Naive thymus-derived CD4-positive, alpha-beta T cell (primary cell): Measurements from ENCODE around the gene LRRC19. TPM values are rescaled to one million over a fixed set of nuclear protein-coding genes. Genes with fewer than 3 reads are reported as not detected.

Experiments used
- ATAC-seq: fragments of 150-1000 bp; cut with Tn5 transposase; 2 replicates; pipeline ENCODE4 v1.10.0; 2021; ENCODE audit warnings: mild to moderate bottlenecking, moderate library complexity
- CTCF ChIA-PET: fragments of 350-600 bp; sonication (Branson Sonifier 250); formaldehyde crosslinking; loops from one replicate; lab custom pipeline; 2021; ENCODE audit warnings: antibody characterized with exemption; lab: Charles Lee
- POLR2A ChIA-PET: fragments of 350-600 bp; sonication (Branson Sonifier 250); formaldehyde crosslinking; loops from one replicate; lab custom pipeline; 2021; ENCODE audit warnings: antibody characterized with exemption, inconsistent platforms; lab: Charles Lee
- DNase-seq, 9 donors: peaks; one replicate each; pipeline versions ENCODE4 v3.0.0 to v3.0.0-alpha.2; 2020 to 2022; ENCODE audit warnings: mixed read lengths in 1 of 9
- H3K27ac ChIP-seq: one replicate; pipeline ENCODE4 v1.7.0; 2013; ENCODE audit warnings: mild to moderate bottlenecking, low read depth, low read length, moderate library complexity
- H3K27me3 ChIP-seq, 2 donors: one replicate each; pipeline ENCODE4 v1.7.0; 2013; ENCODE audit warnings: low read length in 2 of 2, mild to moderate bottlenecking in 2 of 2, moderate library complexity in 2 of 2; ENCODE audit not compliant: control insufficient read depth in 2 of 2, insufficient read depth in 2 of 2
- H3K36me3 ChIP-seq, 3 experiments: 1 replicate in 2 of 3; 2 replicates in 1 of 3; pipeline ENCODE4 v1.7.0; 2013; ENCODE audit warnings: low read length in 3 of 3, mild to moderate bottlenecking in 3 of 3, moderate library complexity in 1 of 3; ENCODE audit not compliant: insufficient read depth in 3 of 3, control insufficient read depth in 2 of 3
- H3K4me1 ChIP-seq, 2 donors: one replicate each; pipeline ENCODE4 v1.7.0; 2013; ENCODE audit warnings: low read length in 2 of 2, mild to moderate bottlenecking in 2 of 2, moderate library complexity in 1 of 2; ENCODE audit not compliant: control insufficient read depth in 2 of 2, insufficient read depth in 2 of 2
- H3K4me3 ChIP-seq: 2 replicates; pipeline ENCODE4 v1.7.0; 2013; ENCODE audit warnings: mild to moderate bottlenecking, low read length
- H3K9me3 ChIP-seq, 3 experiments: 1 replicate in 2 of 3; 2 replicates in 1 of 3; pipeline ENCODE4 v1.7.0; 2013; ENCODE audit warnings: low read length in 3 of 3; ENCODE audit not compliant: control insufficient read depth in 2 of 3
- H3K27ac Mint-ChIP-seq, 9 donors: one replicate each; pipeline ENCODE4 v1.8.0; 2020 to 2022; ENCODE audit warnings: mixed read lengths in 9 of 9, mild to moderate bottlenecking in 8 of 9, moderate library complexity in 5 of 9, inconsistent platforms in 2 of 9
- H3K27me3 Mint-ChIP-seq, 5 donors: one replicate each; pipeline ENCODE4 v1.8.0; 2021 to 2022; ENCODE audit warnings: mixed read lengths in 5 of 5, mild to moderate bottlenecking in 1 of 5
- H3K36me3 Mint-ChIP-seq, 5 donors: one replicate each; pipeline ENCODE4 v1.8.0; 2020 to 2022; ENCODE audit warnings: mixed read lengths in 5 of 5, mild to moderate bottlenecking in 3 of 5, inconsistent platforms in 1 of 5
- H3K4me1 Mint-ChIP-seq, 7 donors: one replicate each; pipeline ENCODE4 v1.8.0; 2020 to 2022; ENCODE audit warnings: mixed read lengths in 7 of 7, mild to moderate bottlenecking in 3 of 7, inconsistent platforms in 1 of 7
- H3K4me3 Mint-ChIP-seq, 10 donors: one replicate each; pipeline ENCODE4 v1.8.0; 2020 to 2022; ENCODE audit warnings: mild to moderate bottlenecking in 10 of 10, mixed read lengths in 10 of 10, moderate library complexity in 6 of 10, inconsistent platforms in 2 of 10
- H3K9me3 Mint-ChIP-seq, 11 donors: one replicate each; pipeline ENCODE4 v1.8.0; 2020 to 2022; ENCODE audit warnings: mixed read lengths in 11 of 11, mild to moderate bottlenecking in 4 of 11, inconsistent platforms in 1 of 11, moderate library complexity in 1 of 11
- intact Hi-C, 2 donors: fragments of 100-400 bp; cut with micrococcal nuclease; formaldehyde crosslinking; loops; one replicate each; pipeline ENCODE4 v1.15.1; 2023
- polyA plus RNA-seq, 2 donors: library from polyadenylated mRNA; unstranded; fragments of 300-500 nt; fragmentation: Illumina TruSeq; gene quantifications; one replicate each; pipeline ENCODE4 v1.2.3, GENCODE V29; 2021
- total RNA-seq, 6 experiments: library from RNA in 5 of 6; stranded (reverse) in 5 of 6; gene quantifications; 1 replicate in 5 of 6; 2 replicates in 1 of 6; pipeline ENCODE4 v1.2.3 and lab custom pipeline; 2021 to 2026

The LRRC19 gene
- total and polyA plus RNA-seq, 7 experiments from 2014 or later: not detected

GRCh38 chr9:26971721-26972120 is 33.8 kb downstream of the LRRC19 start:
- no peak overlapping the region for H3K27ac ChIP-seq
- no peaks in the 10 kb centered on the region for H3K9me3 ChIP-seq
- DNase-seq (no peak), ATAC-seq (no peak)
- Mint-ChIP-seq H3K27ac (no peak overlapping the region), H3K4me3 (no peak overlapping the region), H3K27me3 (peaks cover 0 to 2% (median 0%) of the 10 kb centered on the region in 5 donors), H3K36me3 (peaks cover 3 to 45% (median 31%) of the 10 kb centered on the region in 5 donors), H3K9me3 (peaks cover 0 to 10% (median 5%) of the 10 kb centered on the region in 11 donors), H3K4me1 (peaks cover 0 to 22% (median 4%) of the 10 kb centered on the region in 7 donors)
- no peaks in the 10 kb centered on the region for H3K27me3 ChIP-seq
- POLR2A ChIA-PET: no interaction called here
- no peaks in the 10 kb centered on the region for H3K4me1 ChIP-seq
- no peak overlapping the region for H3K4me3 ChIP-seq
- intact Hi-C loops: no loop called here
- no peaks in the 10 kb centered on the region for H3K36me3 ChIP-seq
- CTCF ChIA-PET: no interaction called here

- no peaks in the 10 kb centered on the region for H3K27me3 ChIP-seq
- no peak for DNase-seq
- H3K36me3 Mint-ChIP-seq: peaks cover 0 to 10% (median 5%) of the 10 kb centered on the region in 5 donors
- H3K27ac ChIP-seq: peak overlapping the region; percentile 82
- ATAC-seq: no peak
- no peaks in the 10 kb centered on the region for H3K9me3 ChIP-seq
- CTCF ChIA-PET: no interaction called here
- no peaks in the 10 kb centered on the region for H3K36me3 ChIP-seq
- no peaks in the 10 kb centered on the region for H3K27me3 Mint-ChIP-seq
- H3K4me1 Mint-ChIP-seq: peaks cover 18 to 53% (median 44%) of the 10 kb centered on the region in 7 donors
- peak overlapping the region; percentile 91 to 98 (median 96) for H3K27ac Mint-ChIP-seq
- H3K9me3 Mint-ChIP-seq: no peaks in the 10 kb centered on the region
- H3K4me1 ChIP-seq: peaks cover 0 to 3% of the 10 kb centered on the region in 2 donors
- intact Hi-C loops: loop anchor here (1.0 to 2.0 kb wide), 4 partner anchors 10 to 616 kb away; partner anchors contain the start of genes C9orf72 (in 2 of the 2), CAAP1 (in 2 of the 2) and PLAA (in 2 of the 2)
- peak overlapping the region; percentile 80 to 99 (median 95) for H3K4me3 Mint-ChIP-seq
- H3K4me3 ChIP-seq: peak overlapping the region; percentile 76
- POLR2A ChIA-PET: interaction anchor here (0.6 to 2.8 kb wide), 4 partner anchors 9 to 68 kb away, joined by 3 to 20 read pairs (median 8); partner anchors contain the start of genes CAAP1 and PLAA
Measured at GRCh38 chr9:26956860-26957233, 48.6 kb downstream of the LRRC19 start.

GRCh38 chr9:26955921-26956859 is 49.3 kb downstream of the LRRC19 start, which contains the start of gene IFT74:
IFT74 (plus strand) TSS chr9:26956412; CDS start chr9:26961968, 5,556 bp downstream.
- intact Hi-C loops: loop anchor here (1.0 to 2.0 kb wide), 4 partner anchors 9 to 617 kb away; partner anchors contain the start of genes C9orf72 (in 2 of the 2), CAAP1 (in 2 of the 2) and PLAA (in 2 of the 2)

GRCh38 chr9:26955222-26955903 is 50.1 kb downstream of the LRRC19 start:
- Mint-ChIP-seq H3K4me1 (peaks cover 12 to 47% (median 39%) of the 10 kb centered on the region in 7 donors), H3K27ac (peak overlapping the region; percentile 91 to 98 (median 96)), H3K9me3 (no peaks in the 10 kb centered on the region), H3K36me3 (peaks cover 0 to 3% (median 0%) of the 10 kb centered on the region in 5 donors), H3K4me3 (peak overlapping the region; percentile 80 to 99 (median 95)), H3K27me3 (no peaks in the 10 kb centered on the region)
- H3K4me3 ChIP-seq: peak overlapping the region; percentile 76
- no peak for ATAC-seq
- no peaks in the 10 kb centered on the region for H3K9me3 ChIP-seq
- ChIA-PET CTCF (interaction anchor here (1.2 kb wide), 1 partner anchor 10 kb away, joined by 3 read pairs; no protein-coding TSS in a partner anchor), POLR2A (interaction anchor here (0.6 to 2.8 kb wide), 11 partner anchors 8 to 618 kb away, joined by 3 to 20 read pairs (median 4); partner anchors contain the start of genes C9orf72, CAAP1 and PLAA)
- no peaks in the 10 kb centered on the region for H3K27me3 ChIP-seq
- no peaks in the 10 kb centered on the region for H3K36me3 ChIP-seq
- H3K4me1 ChIP-seq: peaks cover 0 to 3% of the 10 kb centered on the region in 2 donors
- peak overlapping the region; percentile 82 for H3K27ac ChIP-seq
- intact Hi-C loops: no loop called here
- DNase-seq: peak in 2 of 9 donors; percentile 5 to 18

More at GRCh38 chr9:26955921-26956859, 49.3 kb downstream of the LRRC19 start, which contains the start of gene IFT74:
- Histone ChIP-seq H3K36me3 (no peaks in the 10 kb centered on the region), H3K27ac (peak within 1 kb of the TSS; percentile 82), H3K9me3 (no peaks in the 10 kb centered on the region), H3K4me3 (peak within 1 kb of the TSS; percentile 76), H3K4me1 (peaks cover 0 to 3% of the 10 kb centered on the region in 2 donors), H3K27me3 (no peaks in the 10 kb centered on the region)
- DNase-seq (peak; percentile 84 to 97 (median 93)), ATAC-seq (peak; percentile 100)
- peak within 1 kb of the TSS; percentile 91 to 98 (median 96) for H3K27ac Mint-ChIP-seq
- H3K27me3 Mint-ChIP-seq: no peaks in the 10 kb centered on the region
- no peaks in the 10 kb centered on the region for H3K9me3 Mint-ChIP-seq
- H3K4me1 Mint-ChIP-seq: peaks cover 13 to 47% (median 38%) of the 10 kb centered on the region in 7 donors
- POLR2A ChIA-PET: interaction anchor here (0.6 to 2.8 kb wide), 10 partner anchors 9 to 617 kb away, joined by 3 to 20 read pairs (median 4); partner anchors contain the start of genes C9orf72, CAAP1 and PLAA
- peaks cover 0 to 3% (median 0%) of the 10 kb centered on the region in 5 donors for H3K36me3 Mint-ChIP-seq
- H3K4me3 Mint-ChIP-seq: peak within 1 kb of the TSS; percentile 80 to 99 (median 95)
- CTCF ChIA-PET: interaction anchor here (1.2 kb wide), 1 partner anchor 11 kb away, joined by 3 read pairs; no protein-coding TSS in a partner anchor

GRCh38 chr9:26954050-26954508 is 51.4 kb downstream of the LRRC19 start:
- H3K27me3 Mint-ChIP-seq: peaks cover 0 to 6% (median 0%) of the 10 kb centered on the region in 5 donors
- ChIA-PET POLR2A (no interaction called here), CTCF (no interaction called here)
- H3K27me3 ChIP-seq: no peaks in the 10 kb centered on the region
- no peaks in the 10 kb centered on the region for H3K36me3 ChIP-seq
- no peak for DNase-seq
- intact Hi-C loops: loop anchor here in 1 of 2 donors (5.0 kb wide), 1 partner anchor 323 kb away; no protein-coding TSS in a partner anchor
- no peaks in the 10 kb centered on the region for H3K9me3 Mint-ChIP-seq
- no peak overlapping the region for H3K4me3 ChIP-seq
- peak overlapping the region in 7 of 9 donors; percentile 54 to 97 (median 89) for H3K27ac Mint-ChIP-seq
- H3K9me3 ChIP-seq: no peaks in the 10 kb centered on the region
- no peak overlapping the region for H3K27ac ChIP-seq
- H3K36me3 Mint-ChIP-seq: peaks cover 0 to 3% (median 0%) of the 10 kb centered on the region in 5 donors
- peak overlapping the region; percentile 4 to 99 (median 43) for H3K4me3 Mint-ChIP-seq
- no peak for ATAC-seq
- peaks cover 0 to 3% of the 10 kb centered on the region in 2 donors for H3K4me1 ChIP-seq
- peaks cover 12 to 47% (median 39%) of the 10 kb centered on the region in 7 donors for H3K4me1 Mint-ChIP-seq
